CD4-positive, alpha-beta T cell treated with Interferon alpha-2 for 1 hour (primary cell): ENCODE results near the gene KDM2B.

Experiments
- DNase-seq, 2 donors: peaks; one replicate each; pipeline ENCODE4 v3.0.0-alpha.2; 2020 to 2022

The KDM2B gene

GRCh38 chr12:121560392-121561008 is 20.3 kb downstream of the KDM2B start:
- peak; percentile 22 to 64 for DNase-seq

GRCh38 chr12:121558956-121559355 is 21.9 kb downstream of the KDM2B start:
- no peak for DNase-seq

GRCh38 chr12:121550974-121551634 is 29.7 kb downstream of the KDM2B start:
- DNase-seq: no peak

- DNase-seq: no peak
Measured at GRCh38 chr12:121549075-121549474, 31.7 kb downstream of the KDM2B start.

GRCh38 chr12:121545480-121545879 is 35.3 kb downstream of the KDM2B start:
- DNase-seq: no peak

GRCh38 chr12:121543786-121544185 is 37.0 kb downstream of the KDM2B start:
- DNase-seq: no peak

- no peak for DNase-seq
Measured at GRCh38 chr12:121539908-121540307, 40.9 kb downstream of the KDM2B start.

GRCh38 chr12:121538699-121539061 is 42.1 kb downstream of the KDM2B start:
- DNase-seq: no peak

GRCh38 chr12:121537814-121538698 is 42.8 kb downstream of the KDM2B start:
- peak; percentile 15 to 51 for DNase-seq

- peak; percentile 68 to 72 for DNase-seq
Measured at GRCh38 chr12:121536899-121537813, 43.7 kb downstream of the KDM2B start.

- DNase-seq: peak; percentile 70 to 83
Measured at GRCh38 chr12:121536054-121536898, 44.5 kb downstream of the KDM2B start.

- no peak for DNase-seq
Measured at GRCh38 chr12:121535150-121536053, 45.4 kb downstream of the KDM2B start.

GRCh38 chr12:121534495-121535148 is 46.2 kb downstream of the KDM2B start:
- DNase-seq: peak; percentile 75 to 88

- DNase-seq: no peak
Measured at GRCh38 chr12:121533394-121534090, 47.3 kb downstream of the KDM2B start.

- DNase-seq: no peak
Measured at GRCh38 chr12:121532503-121533393, 48.1 kb downstream of the KDM2B start.

- DNase-seq: no peak
Measured at GRCh38 chr12:121531356-121531750, 49.5 kb downstream of the KDM2B start.

GRCh38 chr12:121530600-121531355 is 50.0 kb downstream of the KDM2B start:
- DNase-seq: peak; percentile 75 to 76

GRCh38 chr12:121529184-121529583 is 51.6 kb downstream of the KDM2B start:
- DNase-seq: no peak
